ENCODE data around the gene PTDSS2. TPM values are rescaled to one million over a fixed set of nuclear protein-coding genes. Genes with fewer than 3 reads are reported as not detected.

The PTDSS2 gene
- total and polyA plus RNA-seq, 7 donors = 4.8 to 76.2 (median 30.1) TPM

GRCh38 chr11:501683-502287 lies 51.7 kb downstream of the PTDSS2 start:
- no peak for DNase-seq
- WGBS, 2 donors = 86 to 89% methylated on average over 19 of the region's 19 CpGs
- no peak overlapping the region for H3K4me3 ChIP-seq
- H3K27me3 ChIP-seq = no peaks in the 10 kb centered on the region
- peaks cover 0 to 45% (median 41%) of the 10 kb centered on the region in 4 donors for H3K4me1 ChIP-seq
- intact Hi-C loops (cut with DNase I) = loop anchor here (10.0 kb wide), 1 partner anchor 197 kb away; the partner anchor contains the start of gene IFITM2
- H3K27ac ChIP-seq = no peak overlapping the region
- H3K9me3 ChIP-seq = no peaks in the 10 kb centered on the region
- peaks cover 41 to 52% (median 49%) of the 10 kb centered on the region in 4 donors for H3K36me3 ChIP-seq
- TF ChIP-seq EP300 (IDR thresholded peaks at IDR 0.05) = no peak

- WGBS, 2 donors = 81 to 85% methylated on average over 10 of the region's 10 CpGs
- Histone ChIP-seq H3K27me3 (no peaks in the 10 kb centered on the region), H3K27ac (peak overlapping the region; percentile 97 to 100 (median 99)), H3K4me1 (peaks cover 0 to 47% (median 41%) of the 10 kb centered on the region in 4 donors), H3K9me3 (no peaks in the 10 kb centered on the region), H3K4me3 (no peak overlapping the region), H3K36me3 (peaks cover 37 to 45% (median 41%) of the 10 kb centered on the region in 4 donors)
- intact Hi-C loops (cut with DNase I) = loop anchor here (10.0 kb wide), 1 partner anchor 198 kb away; the partner anchor contains the start of gene IFITM2
- TF ChIP-seq EP300 (IDR thresholded peaks at IDR 0.05) (no peak), POLR2AphosphoS5 (IDR thresholded peaks at IDR 0.05) (no peak), CTCF (IDR thresholded peaks at IDR 0.05) (no peak), POLR2A (IDR thresholded peaks at IDR 0.05) (no peak)
- DNase-seq = no peak
These were observed 52.5 kb downstream of the PTDSS2 start for GRCh38 chr11:502288-503178.

- Histone ChIP-seq H3K27me3 (no peaks in the 10 kb centered on the region), H3K36me3 (peaks cover 29 to 36% (median 33%) of the 10 kb centered on the region in 4 donors), H3K4me3 (peak overlapping the region; percentile 40 to 91 (median 54)), H3K4me1 (peaks cover 0 to 54% (median 48%) of the 10 kb centered on the region in 4 donors), H3K9me3 (no peaks in the 10 kb centered on the region), H3K27ac (peak overlapping the region; percentile 97 to 100 (median 99))
- TF ChIP-seq EP300 (IDR thresholded peaks at IDR 0.05) = no peak
- TF ChIP-seq POLR2A (IDR thresholded peaks at IDR 0.05) = no peak
- no peak for TF ChIP-seq CTCF (IDR thresholded peaks at IDR 0.05)
- peak in 1 of 4 donors; percentile 9 for TF ChIP-seq POLR2AphosphoS5 (IDR thresholded peaks at IDR 0.05)
- DNase-seq = peak; percentile 84
- intact Hi-C loops (cut with DNase I) = loop anchor here (10.0 kb wide), 1 partner anchor 199 kb away; the partner anchor contains the start of gene IFITM2
- 73 to 77% methylated on average over 24 of the region's 24 CpGs for WGBS, 2 donors
These were observed 53.3 kb downstream of the PTDSS2 start for GRCh38 chr11:503179-503981.

- no peak for DNase-seq
- intact Hi-C loops (cut with DNase I) = loop anchor here (10.0 kb wide), 1 partner anchor 200 kb away; the partner anchor contains the start of gene IFITM2
- WGBS, 2 donors = 16 to 23% methylated on average over 72 of the region's 72 CpGs
These were observed 54.2 kb downstream of the PTDSS2 start for GRCh38 chr11:504053-504993.

More at GRCh38 chr11:504053-504993, 54.2 kb downstream of the PTDSS2 start:
- peaks cover 19 to 31% (median 24%) of the 10 kb centered on the region in 4 donors for H3K36me3 ChIP-seq
- peak overlapping the region; percentile 97 to 100 (median 99) for H3K27ac ChIP-seq
- no peak for TF ChIP-seq POLR2A (IDR thresholded peaks at IDR 0.05)
- TF ChIP-seq POLR2AphosphoS5 (IDR thresholded peaks at IDR 0.05) = peak in 2 of 4 donors; percentile 31 to 40
- H3K27me3 ChIP-seq = no peaks in the 10 kb centered on the region
- peak overlapping the region; percentile 40 to 91 (median 54) for H3K4me3 ChIP-seq
- peaks cover 0 to 54% (median 48%) of the 10 kb centered on the region in 4 donors for H3K4me1 ChIP-seq
- H3K9me3 ChIP-seq = no peaks in the 10 kb centered on the region
